Measurements from ENCODE around the gene BABAM2.

Gene BABAM2

GRCh38 chr2:28117104-28117596 lies 226.6 kb downstream of the BABAM2 start:
- H3K27ac ChIP-seq = no peak overlapping the region
- no peak for TF ChIP-seq CTCF (conservative IDR thresholded peaks at IDR 0.05)

- TF ChIP-seq CTCF (conservative IDR thresholded peaks at IDR 0.05) = no peak
- H3K27ac ChIP-seq = no peak overlapping the region
Observed at GRCh38 chr2:28119631-28120030, 229.1 kb downstream of the BABAM2 start.

- H3K27ac ChIP-seq = no peak overlapping the region
- no peak for TF ChIP-seq CTCF (conservative IDR thresholded peaks at IDR 0.05)
Observed at GRCh38 chr2:28128281-28128950, 237.9 kb downstream of the BABAM2 start.

GRCh38 chr2:28129955-28130695 lies 239.6 kb downstream of the BABAM2 start:
- TF ChIP-seq CTCF (conservative IDR thresholded peaks at IDR 0.05) = no peak
- no peak overlapping the region for H3K27ac ChIP-seq

GRCh38 chr2:28133778-28134177 lies 243.2 kb downstream of the BABAM2 start:
- no peak overlapping the region for H3K27ac ChIP-seq
- TF ChIP-seq CTCF (conservative IDR thresholded peaks at IDR 0.05) = no peak

- no peak overlapping the region for H3K27ac ChIP-seq
Observed at GRCh38 chr2:28134262-28134812, 243.8 kb downstream of the BABAM2 start.

More at GRCh38 chr2:28134262-28134812, 243.8 kb downstream of the BABAM2 start:
- TF ChIP-seq CTCF (conservative IDR thresholded peaks at IDR 0.05) = no peak

Data from VCaP (cell line).